HG03039 (cell line): ENCODE data around the gene TBC1D2.
A peak's percentile ranks its signal among the peaks of the same experiment; 100 is the strongest.
"Not testable (repeated sequence)": the region's sequence is repeated elsewhere in the genome, so short reads cannot be mapped to it uniquely, and the experiment has no call there.

Experiments used
- ATAC-seq: cut with Tn5 transposase; IDR thresholded peaks from one replicate; pipeline ENCODE4 v1.9.1; 2021; ENCODE audit warnings: mild to moderate bottlenecking, moderate library complexity; ENCODE audit not compliant: unreplicated experiment

Gene TBC1D2

DNA sequence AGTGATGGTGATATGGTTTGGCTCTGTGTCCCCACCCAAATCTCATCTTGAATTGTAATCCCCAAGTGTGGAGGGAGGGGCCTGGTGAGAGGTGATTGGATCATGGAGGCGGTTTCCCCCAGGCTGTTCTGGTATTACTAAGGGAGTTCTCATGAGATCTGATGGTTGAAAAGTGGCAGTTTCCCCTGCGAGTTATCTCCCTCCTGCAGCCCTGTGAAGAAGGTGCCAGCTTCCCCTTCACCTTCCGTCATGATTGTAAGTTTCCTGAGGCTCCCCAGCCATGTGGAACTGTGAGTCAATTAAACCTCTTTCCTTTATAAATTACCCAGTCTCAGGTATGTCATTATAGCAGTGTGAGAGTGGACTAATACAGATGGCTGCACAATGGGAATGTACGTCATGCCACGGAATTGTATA lies 80.9 kb downstream of the TBC1D2 start:
- ATAC-seq: not testable (repeated sequence)

DNA sequence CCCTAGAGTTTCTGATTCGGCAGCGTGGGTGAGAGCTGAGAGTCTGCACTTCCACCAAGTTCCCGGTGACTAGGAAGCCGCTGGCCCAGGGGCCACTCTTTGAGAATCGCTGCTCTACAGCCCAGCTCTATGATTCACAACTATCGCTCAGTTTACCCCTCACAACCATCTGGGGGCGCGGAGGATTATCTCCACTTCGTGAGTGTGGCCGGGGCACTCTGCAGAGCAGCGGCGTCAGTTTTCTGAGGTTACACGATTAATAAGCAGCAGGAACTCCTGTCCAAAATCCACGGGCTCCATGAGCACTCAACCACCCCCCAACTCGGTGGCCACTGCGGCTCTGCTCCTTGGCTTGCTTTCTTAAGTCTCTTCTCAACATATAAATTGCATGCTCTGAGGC lies 82.3 kb downstream of the TBC1D2 start:
- no peak for ATAC-seq

DNA sequence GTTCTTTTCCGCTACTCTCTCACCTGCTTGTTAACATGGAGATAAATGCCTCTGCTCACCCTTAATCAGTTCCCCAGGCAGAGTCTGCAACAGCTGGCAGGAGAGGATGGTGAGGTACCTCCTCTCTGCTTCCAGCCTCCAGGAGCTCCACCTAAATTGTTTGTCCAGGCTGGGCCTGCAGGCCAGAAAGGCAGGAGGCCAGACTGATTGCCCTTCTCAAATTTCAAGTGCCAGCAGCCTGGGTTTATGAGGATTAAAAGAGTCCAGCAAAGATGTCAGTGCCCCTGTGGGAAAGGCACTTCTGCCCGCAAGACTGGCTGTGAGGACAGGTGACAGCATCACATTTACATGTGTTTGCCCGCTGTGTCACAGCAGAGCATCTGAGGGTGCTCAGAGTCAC lies 82.8 kb downstream of the TBC1D2 start:
- no peak for ATAC-seq

DNA sequence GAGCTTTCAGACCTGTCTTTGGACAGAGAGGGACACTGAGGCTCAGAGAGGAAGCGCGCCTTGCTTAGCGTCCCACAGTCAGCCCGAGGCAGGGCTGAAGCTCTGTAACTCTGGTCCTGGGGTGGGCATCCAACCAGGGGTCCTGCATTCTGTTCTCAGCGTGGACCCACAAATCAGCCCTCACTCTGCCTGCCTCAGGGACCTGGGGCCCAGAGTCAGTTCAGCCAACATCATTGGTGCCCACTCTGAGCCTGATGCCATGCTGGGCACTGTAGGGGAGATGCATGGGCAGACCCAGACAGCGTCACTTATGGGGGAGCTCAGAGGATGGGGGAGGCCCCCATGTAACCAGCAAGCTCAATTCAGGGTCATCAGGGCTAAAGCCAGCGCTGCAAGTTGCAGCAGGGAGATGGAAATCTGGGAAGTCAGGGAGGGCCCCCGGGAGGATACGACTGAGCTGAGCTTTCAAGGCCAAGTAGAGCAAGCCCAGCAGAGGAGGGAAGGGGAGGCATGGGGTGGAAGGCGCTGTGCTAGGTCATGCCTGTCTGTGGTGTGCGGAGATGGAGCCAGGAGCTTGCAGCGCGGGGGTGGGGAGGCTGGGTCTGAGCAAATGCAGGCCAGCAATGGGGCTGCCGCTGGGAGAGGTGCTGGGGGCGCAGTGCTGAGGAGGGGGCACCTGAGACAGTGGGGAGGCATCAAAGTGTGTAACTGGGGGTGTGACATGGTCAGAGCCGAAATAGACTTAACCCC lies 84.1 kb downstream of the TBC1D2 start:
- ATAC-seq: no peak

DNA sequence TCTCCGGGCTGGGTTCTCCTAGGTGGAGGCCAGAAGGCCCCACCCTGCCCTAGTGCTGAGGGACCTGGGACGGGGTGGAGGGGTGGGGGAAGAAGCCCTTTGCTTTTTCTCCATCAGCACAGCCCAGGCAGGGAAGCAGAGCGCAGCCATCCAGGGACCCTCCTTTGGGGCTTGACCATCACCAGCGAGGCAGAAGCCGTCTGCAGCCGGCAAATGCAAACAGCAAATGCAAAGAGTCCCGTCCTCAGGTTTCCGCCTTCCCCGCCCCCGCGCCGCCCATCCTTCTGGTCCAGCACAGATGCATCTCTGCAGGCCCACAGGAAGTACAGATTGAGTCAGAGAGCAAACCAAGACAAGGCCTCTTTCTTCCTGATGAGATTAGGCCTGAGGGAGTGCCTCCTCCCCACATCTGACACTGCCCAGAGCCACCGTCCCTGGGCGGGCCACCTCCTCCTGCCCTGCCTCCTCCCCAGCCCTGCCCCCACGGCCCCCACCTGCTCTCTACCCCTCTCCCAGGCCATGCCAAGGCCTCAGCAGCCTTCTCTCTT lies 86.4 kb downstream of the TBC1D2 start:
- ATAC-seq: peak; percentile 92

DNA sequence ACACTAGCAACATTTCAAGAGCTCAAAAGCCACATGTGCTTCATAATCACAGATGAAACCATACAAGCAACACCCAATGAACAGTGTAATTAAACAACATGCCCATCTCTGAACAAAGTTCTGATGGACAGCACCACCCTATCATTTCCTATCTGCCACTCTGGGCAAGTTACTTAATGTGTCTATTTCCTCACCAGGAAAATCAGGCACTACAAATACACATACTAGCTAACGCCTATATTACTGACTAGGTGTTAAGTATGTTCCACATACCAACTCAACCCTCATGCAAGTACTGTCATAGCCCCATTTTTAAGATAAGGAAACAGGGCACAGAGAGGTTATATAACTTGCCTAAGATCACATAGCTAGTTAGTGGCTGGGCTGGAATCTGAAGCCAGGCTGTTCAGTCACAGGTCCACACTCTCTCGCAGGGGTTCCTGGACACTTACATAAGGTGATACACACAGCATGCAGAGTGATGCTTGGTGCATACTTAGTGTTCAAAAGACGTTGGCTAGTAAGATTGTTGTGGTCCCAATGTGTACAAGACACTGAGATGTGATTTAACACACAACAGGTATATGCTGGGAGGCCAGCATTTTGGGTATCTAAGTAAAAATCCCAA lies 87.2 kb downstream of the TBC1D2 start:
- no peak for ATAC-seq

DNA sequence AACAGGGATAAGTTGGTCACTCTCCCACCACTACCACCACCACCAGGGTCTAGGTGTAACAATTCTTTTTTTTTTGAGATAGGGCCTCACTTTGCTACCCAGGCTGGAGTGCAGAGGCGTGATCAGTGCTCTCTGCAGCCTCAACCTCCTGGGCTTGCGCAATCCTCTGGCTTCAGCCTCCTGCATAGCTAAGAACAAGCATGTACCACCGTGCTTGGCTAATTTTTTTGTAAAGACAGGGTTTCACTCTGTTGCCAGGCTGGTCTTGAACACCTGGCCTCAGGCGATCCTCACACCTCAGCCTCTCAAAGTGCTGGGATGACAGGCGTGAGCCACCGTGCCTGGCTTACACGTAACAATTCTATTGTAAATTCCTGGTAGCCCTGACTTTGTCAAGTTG lies 90.5 kb downstream of the TBC1D2 start:
- ATAC-seq: no peak

DNA sequence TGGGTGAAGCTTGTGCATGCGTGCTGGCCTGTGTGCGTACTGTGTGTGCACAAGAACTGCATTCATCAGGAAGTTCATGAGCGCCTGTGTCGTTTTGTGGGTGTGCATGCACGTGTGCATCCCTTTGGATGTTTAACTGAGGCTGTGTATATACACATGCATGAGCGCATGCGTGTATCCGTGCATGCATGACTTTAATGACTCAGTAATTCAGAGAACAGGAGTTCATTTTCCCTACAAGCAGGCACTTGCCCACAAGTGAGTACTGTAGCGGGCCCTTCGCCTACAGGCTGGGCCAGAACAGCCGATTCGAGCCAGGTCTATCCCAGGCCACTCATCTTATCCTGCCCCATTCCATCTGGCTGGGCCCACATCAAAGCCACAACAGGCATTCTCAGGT lies 92.8 kb downstream of the TBC1D2 start:
- no peak for ATAC-seq

DNA sequence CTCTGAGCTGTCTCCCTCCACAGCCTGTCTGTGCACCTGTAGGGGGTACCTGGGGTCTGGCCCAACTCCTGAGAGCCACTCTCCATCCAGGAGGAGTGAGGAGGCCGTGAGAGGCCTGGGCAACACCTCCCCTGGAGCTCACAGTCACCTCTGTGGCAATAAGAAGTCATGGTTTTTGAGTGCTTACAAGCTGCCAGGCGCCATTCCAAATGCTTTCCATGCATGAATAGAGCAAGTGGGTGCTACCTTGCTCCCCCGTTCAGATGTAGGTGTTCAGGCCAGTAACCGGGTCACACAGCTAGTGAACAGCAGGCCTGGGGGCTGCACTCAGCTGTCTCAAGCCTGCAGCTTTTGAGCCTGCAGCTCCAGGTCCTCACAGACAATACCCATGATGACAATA lies 93.6 kb downstream of the TBC1D2 start:
- ATAC-seq: no peak

DNA sequence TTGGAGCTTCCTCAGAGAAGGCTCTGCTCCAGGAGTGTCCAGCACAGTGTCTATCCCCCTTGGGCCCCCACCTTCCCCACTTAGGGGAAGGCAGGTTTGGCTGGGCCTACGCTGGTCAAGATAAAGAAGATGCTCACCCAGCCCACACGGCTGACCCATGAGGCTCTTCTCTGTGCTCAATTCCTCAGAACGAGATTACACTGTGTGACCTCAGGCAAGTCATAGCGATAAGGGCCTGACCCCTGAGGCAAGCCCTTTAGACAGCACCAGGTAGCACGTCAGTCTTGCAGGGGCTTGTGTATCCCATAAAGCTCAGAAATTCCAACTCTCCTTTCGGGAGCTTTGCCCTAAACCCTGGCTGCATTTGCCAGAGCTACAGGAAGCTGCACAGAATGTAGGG lies 95.7 kb downstream of the TBC1D2 start:
- no peak for ATAC-seq

DNA sequence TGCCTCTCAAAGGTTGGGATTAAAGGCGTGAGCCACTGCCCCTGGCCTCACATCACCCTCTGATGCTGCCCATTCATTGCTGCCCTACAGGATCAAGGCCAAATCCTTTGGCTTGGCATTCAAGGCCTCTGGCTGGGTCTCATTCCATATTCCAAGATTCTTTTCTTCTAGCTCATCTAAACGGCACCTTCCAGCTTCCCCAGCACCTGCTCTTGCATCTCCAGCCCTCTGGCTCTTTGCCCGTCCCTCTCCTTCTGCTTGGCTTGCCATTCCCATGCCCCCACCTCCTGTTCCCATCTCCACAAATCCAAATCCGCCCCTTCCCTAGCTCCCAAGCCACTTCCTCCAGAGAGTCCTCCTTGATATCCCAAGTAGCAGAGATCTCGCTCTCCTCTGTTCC lies 96.1 kb downstream of the TBC1D2 start:
- no peak for ATAC-seq

DNA sequence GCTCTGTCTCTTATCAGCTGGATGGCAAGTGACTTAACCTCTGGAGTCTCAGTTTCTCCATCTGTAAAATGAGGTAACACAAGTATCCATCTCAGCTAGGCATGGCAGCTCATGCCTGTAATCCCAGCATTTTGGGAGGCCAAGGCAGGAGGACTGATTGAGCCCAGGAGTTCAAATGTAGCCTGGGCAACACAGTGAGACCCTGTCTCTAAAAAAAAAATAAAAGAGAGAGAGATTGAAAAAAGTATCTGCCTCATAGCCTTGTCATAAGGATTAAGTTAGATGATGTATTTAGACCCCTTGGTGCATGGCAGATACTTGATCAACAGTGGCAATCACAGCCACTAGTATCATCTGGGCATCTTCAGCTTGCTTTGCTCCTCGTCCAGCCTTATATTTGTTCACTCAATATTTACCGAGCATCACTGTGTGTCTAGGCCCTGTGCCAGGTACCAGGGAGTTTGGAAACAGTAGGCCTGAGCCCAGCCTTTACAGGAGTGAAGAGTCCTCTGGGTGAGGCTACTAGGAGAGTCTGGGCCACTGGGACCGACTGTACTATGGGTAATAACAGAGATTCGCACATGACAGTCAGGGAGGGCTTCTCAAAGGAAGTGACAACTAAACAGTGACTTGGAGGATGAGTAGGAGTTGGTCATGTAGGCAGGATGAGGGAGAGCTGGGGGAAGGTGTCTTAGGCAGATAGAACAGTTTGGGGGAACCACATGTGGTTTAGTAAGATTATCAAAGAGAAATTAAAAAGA lies 97.2 kb downstream of the TBC1D2 start:
- ATAC-seq: no peak

DNA sequence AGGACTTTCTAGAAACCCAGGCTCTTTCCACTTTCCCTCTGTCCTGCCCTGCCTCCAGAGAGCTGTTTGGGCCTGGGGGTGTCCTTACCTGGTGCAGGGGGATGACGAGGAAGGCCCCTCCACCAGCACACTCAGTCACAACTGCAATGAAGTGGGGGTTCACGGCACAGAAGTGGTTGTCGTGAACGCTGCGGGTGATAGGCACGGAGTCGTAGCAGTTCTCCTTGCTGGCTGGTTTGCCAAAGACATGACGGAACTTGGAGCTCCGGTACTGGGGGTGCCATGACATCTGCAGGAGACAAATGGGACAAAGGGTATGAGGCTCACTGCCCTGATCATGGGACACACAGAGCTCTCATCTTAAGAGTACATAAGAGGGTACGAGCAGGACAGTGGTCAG lies 98.1 kb downstream of the TBC1D2 start:
- ATAC-seq: no peak

DNA sequence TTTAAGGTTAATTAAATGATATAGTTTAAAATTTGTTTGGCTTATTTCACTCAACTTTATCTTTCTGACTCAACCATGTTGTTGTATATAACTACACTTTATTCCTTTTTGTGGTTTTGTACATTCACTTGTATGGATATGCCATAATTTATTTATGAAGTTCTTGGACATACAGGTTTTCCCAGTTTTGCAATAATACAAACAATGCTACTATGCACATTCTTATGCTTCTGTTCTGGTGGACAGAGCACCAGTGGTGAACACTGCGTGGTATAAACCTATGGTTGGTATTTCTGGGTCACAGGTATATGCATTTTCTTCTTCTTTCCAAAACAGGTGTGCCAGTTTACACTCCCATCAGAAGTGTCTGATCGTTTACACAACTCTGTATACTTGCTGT lies 100.8 kb downstream of the TBC1D2 start:
- no peak for ATAC-seq

DNA sequence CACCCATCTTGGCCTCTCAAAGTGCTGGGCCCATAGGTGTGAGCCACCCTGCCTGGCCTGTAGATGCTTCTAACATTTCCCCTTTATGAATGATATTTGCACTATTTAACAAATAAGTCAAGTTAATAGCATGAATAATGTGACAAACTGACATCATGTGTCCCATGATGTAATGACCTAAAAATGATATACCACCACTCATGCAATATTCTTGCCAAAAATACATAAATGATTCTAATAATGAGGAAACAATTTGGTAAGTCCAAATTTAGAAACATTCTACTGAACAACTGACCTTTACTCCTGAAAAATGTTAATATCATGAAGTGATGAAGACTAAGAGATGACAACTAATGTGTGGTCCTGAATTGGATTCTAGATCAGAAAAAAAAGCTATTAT lies 102.9 kb downstream of the TBC1D2 start:
- no peak for ATAC-seq

DNA sequence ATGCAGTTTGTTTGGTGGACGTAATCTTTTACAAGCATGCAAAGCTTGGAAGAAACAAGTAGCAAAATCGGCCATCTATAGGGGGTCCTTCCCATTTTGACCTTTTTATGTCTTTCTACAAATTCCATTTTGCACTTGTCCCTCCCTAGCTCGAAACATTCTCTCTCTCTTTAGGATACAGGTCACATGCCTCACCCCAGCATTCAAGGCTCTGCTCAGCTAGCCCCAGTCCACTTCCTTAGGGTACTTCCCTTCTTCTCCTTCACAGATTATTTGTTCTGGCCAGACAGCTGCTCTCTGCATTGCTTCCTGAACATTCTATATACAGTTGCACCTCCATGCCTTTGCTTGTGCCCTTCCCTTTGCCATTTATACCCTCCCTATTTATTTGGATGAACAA lies 104.7 kb downstream of the TBC1D2 start:
- ATAC-seq: no peak

DNA sequence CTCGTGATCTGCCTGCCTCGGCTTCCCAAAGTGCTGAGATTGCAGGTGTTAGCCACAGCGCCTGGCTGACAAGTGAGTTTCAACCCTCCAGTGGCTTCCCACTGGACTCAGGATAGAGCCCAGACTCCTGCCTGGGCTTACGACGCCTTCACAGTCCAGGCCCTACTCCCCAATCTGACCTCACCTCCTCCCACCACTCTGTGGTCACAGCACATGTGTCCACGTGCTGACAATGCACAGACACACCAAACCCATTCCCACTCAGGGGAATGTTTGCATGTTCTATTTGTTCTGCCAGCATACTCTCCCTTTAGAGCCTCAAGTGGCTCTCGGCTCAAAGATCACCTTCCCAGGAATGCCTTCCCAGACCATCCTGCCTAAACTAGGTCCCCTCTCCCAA lies 105.3 kb downstream of the TBC1D2 start:
- ATAC-seq: no peak

DNA sequence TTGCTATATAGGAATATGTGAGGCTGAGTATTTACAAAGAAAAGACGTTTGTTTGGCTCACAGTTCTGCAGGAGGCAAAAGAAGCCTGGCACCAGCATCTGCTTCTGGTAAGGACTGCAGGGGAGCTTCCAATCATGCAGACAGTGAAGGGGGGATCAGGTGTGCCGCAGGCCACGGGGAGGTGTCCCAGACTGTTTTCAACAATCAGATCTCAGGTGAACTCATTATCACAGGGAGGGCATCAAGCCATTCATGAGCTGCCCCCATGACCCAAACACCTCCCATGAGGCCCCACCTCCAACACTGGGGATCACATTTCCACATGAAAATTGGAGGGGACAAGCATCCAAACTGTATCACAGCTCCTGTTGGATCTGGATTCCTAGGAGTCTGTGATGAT lies 106.0 kb downstream of the TBC1D2 start:
- no peak for ATAC-seq
